LNCaP clone FGC (cell line): ENCODE data around the gene HBA2.
"Not testable (repeated sequence)": the region's sequence is repeated elsewhere in the genome, so short reads cannot be mapped to it uniquely, and the experiment has no call there.

ENCODE experiments used
- DNase-seq: peaks from one replicate; pipeline ENCODE4 v3.0.0-alpha.2; 2011; ENCODE audit warnings: low read depth
- H3K4me3 ChIP-seq: 2 replicates; pipeline ENCODE4 v1.5.1; 2011; ENCODE audit warnings: mild to moderate bottlenecking, low read depth, low read length, control low read depth
- CTCF ChIP-seq: IDR thresholded peaks from 2 replicates; pipeline ENCODE4 v1.5.1; 2012; ENCODE audit warnings: mild to moderate bottlenecking; ENCODE audit not compliant: control insufficient read depth, insufficient read depth; ENCODE audit errors: extremely low read depth

The HBA2 gene

GRCh38 chr16:160691-161190, 11.9 kb upstream of the HBA2 start:
- no peak for DNase-seq
- TF ChIP-seq CTCF = no peak
- H3K4me3 ChIP-seq = no peak overlapping the region

- no peak overlapping the region for H3K4me3 ChIP-seq
- DNase-seq = no peak
- no peak for TF ChIP-seq CTCF
Measured at GRCh38 chr16:162271-162991, 10.2 kb upstream of the HBA2 start.

GRCh38 chr16:163139-163538, 9.5 kb upstream of the HBA2 start:
- DNase-seq, H3K4me3 ChIP-seq: not testable (repeated sequence)

- not testable (repeated sequence) for H3K4me3 ChIP-seq, DNase-seq
Measured at GRCh38 chr16:163696-164095, 9.0 kb upstream of the HBA2 start.

- not testable (repeated sequence) for DNase-seq, H3K4me3 ChIP-seq
Measured at GRCh38 chr16:164134-164823, 8.4 kb upstream of the HBA2 start.

- no peak for TF ChIP-seq CTCF
- H3K4me3 ChIP-seq = peak overlapping the region; percentile 21; the same call in 1 of the 2 replicates
- DNase-seq = no peak
Measured at GRCh38 chr16:164827-165538, 7.7 kb upstream of the HBA2 start.

- H3K4me3 ChIP-seq = peak within 1 kb of the TSS; percentile 21; the same call in 1 of the 2 replicates
- no peak for DNase-seq
- no peak for TF ChIP-seq CTCF
Measured at GRCh38 chr16:165539-166374, 6.9 kb upstream of the HBA2 start, which contains the start of gene HBM. HBM (plus strand) TSS chr16:165978; CDS start chr16:165998, 20 bp downstream.
